ENCODE data around the gene NEGR1. TPM values are rescaled to one million over a fixed set of nuclear protein-coding genes. Genes with fewer than 3 reads are reported as not detected.

The NEGR1 gene
- total RNA-seq, 1 experiment from 2014 or later, result 8.2 TPM

GRCh38 chr1:72235062-72235461 is 47.3 kb downstream of the NEGR1 start:
- no peak for DNase-seq (ENCODE audit: low read depth)

DNA sequence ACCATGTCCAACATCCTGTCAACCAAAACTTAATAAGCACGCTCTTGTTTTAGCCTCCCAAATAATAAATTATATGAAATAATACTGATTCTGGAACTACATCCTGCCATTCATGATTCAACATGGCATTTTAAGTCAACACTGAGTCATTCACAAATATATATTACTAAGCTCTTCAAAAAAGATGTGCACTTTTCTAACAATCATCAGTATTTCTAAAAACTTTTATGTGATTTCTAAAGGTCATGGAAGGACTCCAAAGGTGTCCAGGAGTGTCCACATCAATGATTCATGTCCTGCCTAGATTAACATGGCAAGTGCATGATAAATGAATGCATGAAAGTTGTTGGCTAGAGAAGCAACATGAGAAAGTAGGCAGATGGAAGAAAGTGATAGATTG is 51.6 kb downstream of the NEGR1 start:
- peak; percentile 41 for DNase-seq (ENCODE audit: low read depth)

GRCh38 chr1:72229893-72230292 is 52.4 kb downstream of the NEGR1 start:
- no peak for DNase-seq (ENCODE audit: low read depth)

DNA sequence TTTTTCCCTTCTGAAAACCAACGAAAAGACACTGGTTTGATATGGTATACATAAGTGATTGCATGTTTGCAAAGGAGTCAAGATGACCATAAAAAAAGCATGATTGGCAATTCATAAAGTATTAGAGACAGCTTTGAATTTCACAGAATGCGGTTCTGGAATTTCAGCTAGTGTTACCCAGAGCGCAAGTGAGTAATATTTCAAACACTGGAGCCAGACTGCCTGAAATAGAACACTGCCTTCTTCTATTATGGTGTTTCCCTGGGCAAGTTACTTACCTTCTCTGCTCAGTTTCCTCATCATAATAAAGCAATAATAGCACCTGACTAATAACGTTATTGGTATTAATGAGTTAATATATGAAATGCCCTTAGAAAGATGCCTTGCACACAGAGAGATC is 54.7 kb downstream of the NEGR1 start:
- DNase-seq (ENCODE audit: low read depth), result no peak

DNA sequence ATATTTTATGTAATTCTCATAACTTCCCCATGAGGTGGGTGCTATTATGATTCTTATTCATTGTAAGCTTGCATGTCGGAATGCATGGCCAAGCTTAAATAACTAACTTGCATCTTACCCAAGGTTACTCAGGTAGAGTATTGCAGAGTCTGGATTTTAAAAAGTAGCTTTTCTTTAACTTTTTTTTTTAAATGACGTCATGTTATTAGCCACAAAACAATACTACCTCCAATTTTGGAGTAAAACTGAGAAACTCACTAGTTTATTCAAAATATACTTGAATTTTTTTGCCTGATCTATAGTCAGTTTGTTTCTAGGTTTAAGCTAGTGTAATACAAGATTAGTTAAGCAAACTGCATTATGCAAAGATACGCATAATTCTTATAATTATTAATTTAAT is 57.8 kb downstream of the NEGR1 start:
- DNase-seq (ENCODE audit: low read depth), result no peak

- no peak for DNase-seq (ENCODE audit: low read depth)
Observed at GRCh38 chr1:72221811-72222210, 60.5 kb downstream of the NEGR1 start.

- no peak for DNase-seq (ENCODE audit: low read depth)
Observed at GRCh38 chr1:72218141-72218739, 64.1 kb downstream of the NEGR1 start.

DNA sequence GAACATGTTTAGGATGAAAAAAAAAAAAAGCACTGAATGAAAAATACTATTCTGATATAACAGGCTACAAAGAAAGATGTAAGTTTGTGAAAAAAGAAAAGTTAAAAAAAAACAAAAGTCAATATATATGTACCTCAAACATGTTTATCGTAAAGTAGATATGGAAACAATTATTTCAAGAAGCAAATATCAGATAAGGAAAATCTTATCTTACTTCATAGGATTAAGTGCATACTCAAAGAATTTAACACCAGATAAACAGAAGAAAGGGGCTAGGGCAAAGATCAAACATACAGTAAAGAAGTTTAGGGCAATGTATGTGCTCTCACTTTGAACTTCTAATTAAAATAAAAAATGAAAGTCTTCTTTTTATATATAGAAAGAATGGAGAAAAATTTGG is 75.3 kb downstream of the NEGR1 start:
- DNase-seq (ENCODE audit: low read depth), result no peak

DNA sequence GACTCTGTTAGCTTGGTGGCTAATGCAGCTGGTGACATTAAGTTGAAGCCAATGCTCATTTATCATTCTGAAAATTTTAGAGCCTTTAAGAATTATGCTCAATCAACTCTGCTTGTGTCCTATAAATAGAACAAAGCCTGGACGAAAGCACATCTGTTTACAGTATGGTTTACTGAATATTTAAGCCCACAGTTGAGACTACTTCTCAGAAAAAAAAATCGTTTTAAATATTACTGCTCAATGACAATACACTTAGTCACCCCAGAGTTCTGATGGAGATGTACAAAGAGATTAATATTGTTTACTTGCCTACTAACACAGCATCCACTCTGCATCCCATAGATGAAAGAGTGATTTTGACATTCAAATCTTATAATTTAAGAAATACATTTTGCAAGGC is 79.6 kb downstream of the NEGR1 start:
- peak; percentile 2 for DNase-seq (ENCODE audit: low read depth)

GRCh38 chr1:72197786-72198185 is 84.6 kb downstream of the NEGR1 start:
- DNase-seq (ENCODE audit: low read depth), result no peak

GRCh38 chr1:72186733-72187307 is 95.5 kb downstream of the NEGR1 start:
- DNase-seq (ENCODE audit: low read depth), result peak; percentile 4

DNA sequence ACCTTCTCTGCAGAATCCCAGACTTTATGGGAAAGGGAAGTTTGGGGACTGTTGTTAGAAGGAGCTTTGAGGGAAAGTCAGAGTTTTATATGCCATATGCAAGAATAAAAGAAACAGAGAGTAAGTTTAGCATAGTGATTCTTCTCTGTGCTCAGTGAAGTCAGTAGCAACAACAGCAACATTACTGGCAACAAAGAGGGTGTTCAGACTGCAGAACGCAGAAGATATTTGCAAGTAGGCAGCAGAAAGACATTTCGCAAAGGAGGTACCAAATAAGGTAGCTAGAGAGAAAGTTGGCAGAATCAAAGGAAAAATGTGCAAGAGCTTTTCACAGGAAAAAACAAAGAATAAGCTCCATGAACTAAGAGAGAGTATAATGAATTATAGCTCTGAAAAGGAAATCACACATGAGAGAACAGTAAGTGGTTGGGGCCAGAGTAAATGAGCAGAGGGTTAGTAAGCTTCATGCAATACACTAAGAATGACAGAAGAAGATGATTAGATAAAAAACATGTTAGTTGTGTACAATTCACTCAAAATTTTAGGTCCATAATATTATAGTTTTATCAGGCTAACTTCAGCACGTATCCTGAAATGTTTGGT is 98.1 kb downstream of the NEGR1 start:
- no peak for DNase-seq (ENCODE audit: low read depth)

GRCh38 chr1:72182859-72183258 is 99.5 kb downstream of the NEGR1 start:
- DNase-seq (ENCODE audit: low read depth), result no peak

DNA sequence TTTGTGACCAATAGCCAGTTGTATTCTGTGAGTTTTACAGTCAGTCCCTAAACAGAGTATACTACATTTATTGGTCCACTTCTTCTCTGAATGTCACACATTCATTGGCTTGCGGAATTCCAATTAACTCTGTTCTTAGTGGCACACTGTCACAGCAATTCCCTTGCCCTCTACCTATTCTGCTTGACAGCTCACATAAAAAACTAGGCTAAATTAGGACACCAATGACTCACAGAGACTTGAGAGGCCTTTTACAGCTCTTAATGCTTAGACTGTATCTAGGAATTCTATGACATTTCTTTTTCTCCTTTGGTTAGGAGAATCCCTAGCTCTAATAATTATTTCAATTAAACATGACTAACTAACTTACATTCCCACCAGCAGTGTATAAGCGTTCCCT is 104.1 kb downstream of the NEGR1 start:
- no peak for DNase-seq (ENCODE audit: low read depth)

- DNase-seq (ENCODE audit: low read depth), result peak; percentile 6
Observed at GRCh38 chr1:72177711-72178110, 104.6 kb downstream of the NEGR1 start.

DNA sequence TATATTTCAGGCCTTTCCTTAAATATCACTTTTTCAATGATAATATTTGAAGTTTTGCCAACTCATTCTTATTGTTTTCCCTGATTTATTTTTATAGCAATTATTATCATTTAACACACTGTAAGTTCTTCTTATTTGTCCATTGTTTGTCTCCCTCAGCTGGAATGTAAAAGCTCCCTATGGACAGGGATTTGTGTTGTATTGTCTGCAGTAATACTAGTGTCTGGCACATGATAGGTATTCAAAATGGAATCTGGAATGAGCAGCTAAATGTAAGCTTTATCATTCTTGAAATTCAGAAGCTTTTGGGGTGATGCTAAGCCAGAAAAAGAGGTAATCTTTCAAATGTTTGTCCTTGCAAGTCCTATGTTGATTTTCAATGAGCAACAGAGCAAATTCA is 112.1 kb downstream of the NEGR1 start:
- no peak for DNase-seq (ENCODE audit: low read depth)

GRCh38 chr1:72166426-72166825 is 115.9 kb downstream of the NEGR1 start:
- DNase-seq (ENCODE audit: low read depth), result no peak

DNA sequence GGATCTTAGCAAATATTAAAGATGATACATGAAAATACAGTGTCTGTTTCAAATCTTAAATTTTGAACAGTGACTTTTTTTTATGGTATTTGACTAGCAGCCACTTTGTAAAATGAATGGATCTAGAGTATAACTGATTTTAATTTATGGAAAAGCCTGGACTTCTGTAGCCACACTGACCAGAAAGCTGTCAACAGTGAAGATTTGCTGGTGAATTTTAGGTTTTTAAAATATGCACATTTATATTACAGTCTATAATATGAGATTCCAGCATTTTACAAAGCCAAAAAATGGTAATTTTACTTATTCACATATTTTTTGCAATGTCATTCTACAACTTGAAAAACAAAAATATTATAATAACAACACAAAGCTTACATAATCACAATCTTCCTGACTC is 131.8 kb downstream of the NEGR1 start:
- DNase-seq (ENCODE audit: low read depth), result no peak

DNA sequence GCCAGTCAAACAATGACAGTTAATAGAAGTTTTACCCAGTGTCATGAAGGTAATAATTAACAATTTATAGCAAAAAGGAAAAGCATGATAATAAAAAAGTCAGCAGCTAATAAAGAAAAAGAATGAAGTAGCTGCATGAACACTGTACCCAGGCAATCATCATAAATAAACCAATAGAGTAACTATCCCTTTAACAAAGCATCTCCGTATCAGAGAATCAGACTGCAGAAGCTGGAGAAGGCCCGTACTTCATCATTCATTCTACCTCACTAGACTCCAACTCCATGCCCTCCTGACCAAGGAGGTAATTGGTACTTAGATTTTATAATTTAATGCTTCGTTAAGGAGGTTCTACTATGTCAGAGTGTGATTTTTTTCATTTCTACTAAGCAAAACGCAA is 140.5 kb downstream of the NEGR1 start:
- no peak for DNase-seq (ENCODE audit: low read depth)

DNA sequence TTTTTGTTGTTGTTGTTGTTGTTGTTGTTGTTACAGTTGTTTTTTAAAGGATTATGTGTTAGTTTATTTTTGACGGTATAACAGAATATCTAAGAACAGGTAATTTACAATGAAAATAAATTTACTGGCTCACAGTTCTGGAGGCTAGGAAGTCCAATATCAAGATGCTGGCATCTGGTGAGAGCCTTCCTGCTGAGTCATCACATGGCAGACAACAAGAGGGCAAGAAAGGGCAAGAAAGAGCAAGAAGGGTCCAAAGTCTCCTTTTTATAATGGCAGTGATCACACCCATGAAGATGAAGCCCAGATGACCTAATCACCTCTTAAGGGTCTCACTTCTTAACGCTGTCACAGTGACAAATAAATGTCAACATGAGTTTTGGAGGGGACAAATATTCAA is 142.1 kb downstream of the NEGR1 start:
- no peak for DNase-seq (ENCODE audit: low read depth)

- no peak for DNase-seq (ENCODE audit: low read depth)
Observed at GRCh38 chr1:72137656-72138055, 144.7 kb downstream of the NEGR1 start.

DNA sequence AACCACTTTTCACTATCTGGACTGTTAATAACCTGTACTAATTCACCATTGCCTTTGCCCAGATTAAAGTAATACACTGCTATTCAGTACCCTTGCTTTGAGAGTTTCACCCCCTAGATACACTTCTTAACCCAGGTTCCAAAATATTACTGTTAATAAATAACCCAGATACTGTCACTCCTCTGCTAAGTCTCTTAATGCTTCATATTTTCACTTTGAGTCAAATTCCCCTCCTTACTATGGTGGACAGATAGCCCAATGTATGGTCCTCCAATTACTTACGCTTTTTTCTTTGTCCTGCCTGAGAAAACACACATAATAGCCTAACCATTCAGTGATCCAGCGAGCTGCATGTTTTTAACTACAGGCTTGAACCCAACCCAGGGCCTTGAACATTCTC is 152.5 kb downstream of the NEGR1 start:
- no peak for DNase-seq (ENCODE audit: low read depth)

DNA sequence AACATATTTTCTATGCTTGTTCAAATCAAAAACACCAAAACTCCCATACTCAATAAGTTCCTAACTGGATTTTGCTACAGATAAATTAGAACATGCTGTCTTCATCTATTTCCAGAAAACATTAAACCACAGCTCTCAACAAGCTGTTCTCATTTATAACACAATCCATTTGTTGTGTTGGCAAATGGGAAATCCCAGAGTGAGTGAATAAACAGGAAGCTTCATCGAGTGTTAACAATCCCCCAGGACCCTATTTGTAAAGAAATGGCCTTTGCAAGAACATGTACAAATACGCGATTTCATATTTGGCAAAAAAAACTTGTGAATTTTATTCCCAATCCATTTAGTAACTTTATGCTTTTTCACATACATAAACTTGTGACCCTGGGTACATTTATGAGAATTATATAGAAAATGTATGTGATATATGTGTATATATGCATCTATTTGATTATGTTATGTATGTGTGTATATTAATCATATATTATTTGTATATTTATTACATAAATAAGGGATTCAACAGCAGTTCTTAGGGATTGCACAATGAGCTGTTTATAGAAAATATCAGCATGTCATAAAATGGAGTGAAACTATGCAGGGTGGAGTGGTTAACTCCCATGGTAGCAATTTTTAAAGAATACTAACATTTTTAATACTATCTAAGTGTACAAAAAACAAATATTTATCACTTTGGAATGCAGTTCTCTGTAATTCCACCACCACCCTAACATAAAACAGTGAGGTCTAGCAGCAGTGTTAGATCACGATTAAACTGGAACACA is 160.0 kb downstream of the NEGR1 start:
- no peak for DNase-seq (ENCODE audit: low read depth)

Data from RPMI7951 (cell line).